K562 (cell line): ENCODE data around the gene KPTN. TPM values are rescaled to one million over a fixed set of nuclear protein-coding genes. Genes with fewer than 3 reads are reported as not detected.

ENCODE experiments used
- CREB3L1 ChIP-seq: fragments of 450-650 bp; IDR thresholded peaks from 2 replicates; pipeline ENCODE4 v1.6.1; 2014; ENCODE audit warnings: low read depth, mild to moderate bottlenecking, moderate library complexity, borderline replicate concordance
- DIDO1 ChIP-seq: fragments of 450-650 bp; IDR thresholded peaks from 2 replicates; pipeline ENCODE4 v1.6.1; 2016; ENCODE audit warnings: low read depth, missing biosample characterization, missing genetic modification characterization
- HDAC2 ChIP-seq: fragments of 450-650 bp; IDR thresholded peaks from 2 replicates; pipeline ENCODE4 v1.6.1; 2016; ENCODE audit warnings: mild to moderate bottlenecking
- HMG20A ChIP-seq: fragments of 450-650 bp; formaldehyde crosslinking; conservative IDR thresholded peaks from 2 replicates; pipeline ENCODE4 v1.4.0; 2020; ENCODE audit warnings: mild to moderate bottlenecking, mixed read lengths
- KDM1A ChIP-seq, 2 experiments: fragments of 450-650 bp; IDR thresholded peaks; 2 replicates each; pipeline ENCODE4 v1.6.1; 2016; ENCODE audit warnings: mild to moderate bottlenecking in 2 of 2
- KDM5B ChIP-seq: fragments of 200-600 bp; sonication (generic); IDR thresholded peaks from 2 replicates; pipeline ENCODE4 v1.6.1; 2012; ENCODE audit warnings: low read depth, mild to moderate bottlenecking, moderate library complexity, low read length, control low read depth, inconsistent platforms; ENCODE audit not compliant: insufficient replicate concordance
- MXI1 ChIP-seq: IDR thresholded peaks from 2 replicates; pipeline ENCODE4 v1.6.1; 2011; ENCODE audit warnings: low read depth, mild to moderate bottlenecking, improper control_type of control experiment, low read length
- PKNOX1 ChIP-seq: fragments of 450-650 bp; IDR thresholded peaks from 2 replicates; pipeline ENCODE4 v1.6.1; 2016
- RBM25 ChIP-seq: fragments of 200-400 bp; formaldehyde crosslinking; IDR thresholded peaks from 2 replicates; pipeline ENCODE4 v1.6.1; 2018; ENCODE audit warnings: low read length, low read depth, moderate library complexity; ENCODE audit not compliant: severe bottlenecking
- SIX5 ChIP-seq, 2 experiments: IDR thresholded peaks; 2 replicates each; pipeline ENCODE4 v1.6.1; 2011; ENCODE audit warnings: low read length in 2 of 2, borderline replicate concordance in 1 of 2, low read depth in 1 of 2, mild to moderate bottlenecking in 1 of 2, moderate library complexity in 1 of 2; ENCODE audit not compliant: insufficient read depth in 1 of 2
- SMARCA5 ChIP-seq: fragments of 450-650 bp; IDR thresholded peaks from 2 replicates; pipeline ENCODE4 v1.6.1; 2016
- SUPT5H ChIP-seq: fragments of 450-650 bp; IDR thresholded peaks from 2 replicates; pipeline ENCODE4 v1.6.1; 2016
- ZBTB2 ChIP-seq: fragments of 450-650 bp; IDR thresholded peaks from 2 replicates; pipeline ENCODE4 v1.6.1; 2016; ENCODE audit warnings: antibody characterized with exemption
- ZFP36 ChIP-seq: fragments of 150-350 bp; IDR thresholded peaks from 2 replicates; pipeline ENCODE4 v1.6.1; 2018; ENCODE audit warnings: low read length, low read depth; ENCODE audit not compliant: partially characterized antibody
- ZNF232 ChIP-seq: sonication (generic); formaldehyde crosslinking; IDR thresholded peaks from 2 replicates; pipeline ENCODE4 v1.8.0; 2022; ENCODE audit warnings: mild to moderate bottlenecking, missing genetic modification reagents
- ZNF740 ChIP-seq, 3 experiments: fragments of 200-800 bp in 1 of 3; sonication (Bioruptor generic) in 1 of 3; sonication (generic) in 1 of 3; formaldehyde crosslinking in 1 of 3; IDR thresholded peaks; 2 replicates each; pipeline versions ENCODE4 v1.6.1 to v1.8.0; 2016 to 2022; ENCODE audit warnings: mild to moderate bottlenecking in 2 of 3, missing compliant biosample characterization in 2 of 3, missing genetic modification characterization in 2 of 3, missing genetic modification reagents in 1 of 3
- polyA plus RNA-seq, 8 experiments: library from polyadenylated mRNA; depleted of rRNA in 4 of 8; stranded (reverse) in 5 of 8; unstranded in 3 of 8; fragments of >200 nt; fragmentation: Nextera tagmentation in 2 of 8; fragmentation: Illumina TruSeq in 1 of 8; extraction: Ambion mirVana in 2 of 8; extraction: Trizol in 1 of 8; gene quantifications; 2 replicates each; pipeline versions ENCODE4 v1.2.1 to v1.2.3, GENCODE V29; 2011 to 2014; ENCODE audit warnings: inconsistent platforms in 1 of 8, missing spikeins in 1 of 8
- total RNA-seq, 7 experiments: library from RNA; depleted of rRNA in 6 of 7; stranded (reverse); fragments of >200 nt in 6 of 7; fragmentation: Illumina TruSeq in 2 of 7; extraction: Trizol in 2 of 7; gene quantifications; 2 replicates each; pipeline versions ENCODE4 v1.2.1 to v1.2.3, GENCODE V29; 2011 to 2021; ENCODE audit warnings: low replicate concordance in 1 of 7

The KPTN gene
- total and polyA plus RNA-seq, 9 of the 15 experiments (the other 6 are each of a cell fraction or from before 2014, with no cell fraction given) = 0.56 to 18.2 (median 8.5) TPM

- TF ChIP-seq ZBTB2 (no peak), RBM25 (peak; percentile 97), ZNF232 (CRISPR knock-in tag) (no peak), CREB3L1 (no peak), KDM1A (IDR thresholded peaks at IDR 0.05) (peak; percentile 44 to 63; a peak in 2 of 4 replicates), KDM5B (no peak), DIDO1 (tag) (no peak), SUPT5H (no peak), HMG20A (CRISPR knock-in tag) (no peak), ZNF740 (CRISPR knock-in tag; IDR thresholded peaks at IDR 0.05) (no peak), ZNF740 (tag; IDR thresholded peaks at IDR 0.05) (no peak), MXI1 (no peak), SMARCA5 (0 out of 2 replicates have a peak, but pooled peaks have one; percentile 76), SIX5 (IDR thresholded peaks at IDR 0.05; ENCODE audit: borderline replicate concordance in 1 of 2, insufficient read depth in 1 of 2, low read depth in 1 of 2, low read length in 2 of 2) (no peak), HDAC2 (0 out of 2 replicates have a peak, but pooled peaks have one; percentile 53), PKNOX1 (no peak), ZFP36 (peak; percentile 98)
Measured at GRCh38 chr19:47448360-47448727, 35.7 kb downstream of the KPTN start (continued).
